ENCODE data around the gene MACROD2.
A peak's percentile ranks its signal among the peaks of the same experiment; 100 is the strongest.
"Not testable (repeated sequence)": the region's sequence is repeated elsewhere in the genome, so short reads cannot be mapped to it uniquely, and the experiment has no call there.

Gene MACROD2

GRCh38 chr20:15976047-15976736 is 1980.9 kb downstream of the MACROD2 start:
- no peak for DNase-seq

GRCh38 chr20:15977026-15977425 is 1981.7 kb downstream of the MACROD2 start:
- no peak for DNase-seq

- DNase-seq, result no peak
Measured at GRCh38 chr20:15977758-15978157, 1982.4 kb downstream of the MACROD2 start.

- DNase-seq, result not testable (repeated sequence)
Measured at GRCh38 chr20:15985494-15986368, 1990.4 kb downstream of the MACROD2 start.

GRCh38 chr20:15986690-15987089 is 1991.4 kb downstream of the MACROD2 start:
- no peak for DNase-seq

GRCh38 chr20:15991279-15991678 is 1996.0 kb downstream of the MACROD2 start:
- DNase-seq, result no peak

GRCh38 chr20:15992564-15992963 is 1997.2 kb downstream of the MACROD2 start:
- no peak for DNase-seq

- no peak for DNase-seq
Measured at GRCh38 chr20:16000112-16000511, 2004.8 kb downstream of the MACROD2 start.

- DNase-seq, result no peak
Measured at GRCh38 chr20:16001286-16001685, 2006.0 kb downstream of the MACROD2 start.

GRCh38 chr20:16003310-16003709 is 2008.0 kb downstream of the MACROD2 start:
- no peak for DNase-seq

GRCh38 chr20:16004108-16004854 is 2009.0 kb downstream of the MACROD2 start:
- DNase-seq, result no peak

- no peak for DNase-seq
Measured at GRCh38 chr20:16005021-16005914, 2010.0 kb downstream of the MACROD2 start.

GRCh38 chr20:16005915-16006493 is 2010.7 kb downstream of the MACROD2 start:
- no peak for DNase-seq

GRCh38 chr20:16007164-16007563 is 2011.8 kb downstream of the MACROD2 start:
- DNase-seq, result no peak

GRCh38 chr20:16007962-16008361 is 2012.6 kb downstream of the MACROD2 start:
- peak in 2 of 3 donors; percentile 7 to 11 for DNase-seq

GRCh38 chr20:16011056-16011455 is 2015.7 kb downstream of the MACROD2 start:
- DNase-seq, result no peak

GRCh38 chr20:16011519-16011918 is 2016.2 kb downstream of the MACROD2 start:
- DNase-seq, result no peak

GRCh38 chr20:16012934-16013333 is 2017.6 kb downstream of the MACROD2 start:
- not testable (repeated sequence) for DNase-seq

GRCh38 chr20:16013631-16014030 is 2018.3 kb downstream of the MACROD2 start:
- no peak for DNase-seq

GRCh38 chr20:16014436-16014835 is 2019.1 kb downstream of the MACROD2 start:
- no peak for DNase-seq

- DNase-seq, result no peak
Measured at GRCh38 chr20:16017656-16018055, 2022.3 kb downstream of the MACROD2 start.

- DNase-seq, result no peak
Measured at GRCh38 chr20:16018881-16019280, 2023.6 kb downstream of the MACROD2 start.

Measured in suppressor macrophage treated with lipopolysaccharide for 1 hour (primary cell).